GM12878 (cell line): Measurements from ENCODE around the gene GAS6.

ENCODE experiments used
- CTCF ChIP-seq, 3 experiments: IDR thresholded peaks in 2 of 3; conservative IDR thresholded peaks in 1 of 3; 2 replicates each; pipeline ENCODE4 v1.5.1; 2011; ENCODE audit warnings: low read depth in 3 of 3, low read length in 3 of 3, mild to moderate bottlenecking in 3 of 3, control low read depth in 2 of 3, moderate library complexity in 2 of 3, inconsistent platforms in 1 of 3, mixed read lengths in 1 of 3; ENCODE audit not compliant: control insufficient read depth in 2 of 3, insufficient read depth in 1 of 3; ENCODE audit errors: extremely low read depth in 1 of 3
- HDAC2 ChIP-seq: fragments of 200-600 bp; sonication (generic); IDR thresholded peaks from 2 replicates; pipeline ENCODE4 v1.6.1; 2017
- PAX5 ChIP-seq: IDR thresholded peaks from 2 replicates; pipeline ENCODE4 v1.6.1; 2011; ENCODE audit warnings: low read depth, low read length, borderline replicate concordance
- PBX3 ChIP-seq: IDR thresholded peaks from 2 replicates; pipeline ENCODE4 v1.6.1; 2011; ENCODE audit warnings: mild to moderate bottlenecking, low read depth, low read length, moderate library complexity; ENCODE audit not compliant: insufficient replicate concordance
- POLR2A ChIP-seq: IDR thresholded peaks from 2 replicates; pipeline ENCODE4 v1.6.1; 2011; ENCODE audit warnings: low read depth, mild to moderate bottlenecking, low read length
- RCOR1 ChIP-seq: conservative IDR thresholded peaks from 2 replicates; pipeline ENCODE4 v1.6.1; 2012; ENCODE audit warnings: low read depth, low read length, improper control_type of control experiment
- TARDBP ChIP-seq: IDR thresholded peaks from 2 replicates; pipeline ENCODE4 v1.6.1; 2016; ENCODE audit warnings: borderline replicate concordance
- YBX1 ChIP-seq: fragments of 450-650 bp; IDR thresholded peaks from 2 replicates; pipeline ENCODE4 v1.6.1; 2016; ENCODE audit warnings: antibody characterized with exemption
- TF ChIP-seq, protein P1 (sequence below): fragments of 450-650 bp; formaldehyde crosslinking; IDR thresholded peaks from 2 replicates; pipeline ENCODE4 v1.4.0; 2020; ENCODE audit warnings: mild to moderate bottlenecking, moderate library complexity

- TF ChIP-seq CTCF (IDR thresholded peaks at IDR 0.05 in 2 of 3, conservative IDR thresholded peaks at IDR 0.05 in 1 of 3; ENCODE audit: control insufficient read depth in 2 of 3, extremely low read depth in 1 of 3, insufficient read depth in 1 of 3, low read depth in 3 of 3, low read length in 3 of 3) (no peak), RCOR1 (no peak), POLR2A (no peak), HDAC2 (no peak), PAX5 (no peak), YBX1 (no peak), TARDBP (no peak), PBX3 (no peak)
- TF ChIP-seq, protein P1, sequence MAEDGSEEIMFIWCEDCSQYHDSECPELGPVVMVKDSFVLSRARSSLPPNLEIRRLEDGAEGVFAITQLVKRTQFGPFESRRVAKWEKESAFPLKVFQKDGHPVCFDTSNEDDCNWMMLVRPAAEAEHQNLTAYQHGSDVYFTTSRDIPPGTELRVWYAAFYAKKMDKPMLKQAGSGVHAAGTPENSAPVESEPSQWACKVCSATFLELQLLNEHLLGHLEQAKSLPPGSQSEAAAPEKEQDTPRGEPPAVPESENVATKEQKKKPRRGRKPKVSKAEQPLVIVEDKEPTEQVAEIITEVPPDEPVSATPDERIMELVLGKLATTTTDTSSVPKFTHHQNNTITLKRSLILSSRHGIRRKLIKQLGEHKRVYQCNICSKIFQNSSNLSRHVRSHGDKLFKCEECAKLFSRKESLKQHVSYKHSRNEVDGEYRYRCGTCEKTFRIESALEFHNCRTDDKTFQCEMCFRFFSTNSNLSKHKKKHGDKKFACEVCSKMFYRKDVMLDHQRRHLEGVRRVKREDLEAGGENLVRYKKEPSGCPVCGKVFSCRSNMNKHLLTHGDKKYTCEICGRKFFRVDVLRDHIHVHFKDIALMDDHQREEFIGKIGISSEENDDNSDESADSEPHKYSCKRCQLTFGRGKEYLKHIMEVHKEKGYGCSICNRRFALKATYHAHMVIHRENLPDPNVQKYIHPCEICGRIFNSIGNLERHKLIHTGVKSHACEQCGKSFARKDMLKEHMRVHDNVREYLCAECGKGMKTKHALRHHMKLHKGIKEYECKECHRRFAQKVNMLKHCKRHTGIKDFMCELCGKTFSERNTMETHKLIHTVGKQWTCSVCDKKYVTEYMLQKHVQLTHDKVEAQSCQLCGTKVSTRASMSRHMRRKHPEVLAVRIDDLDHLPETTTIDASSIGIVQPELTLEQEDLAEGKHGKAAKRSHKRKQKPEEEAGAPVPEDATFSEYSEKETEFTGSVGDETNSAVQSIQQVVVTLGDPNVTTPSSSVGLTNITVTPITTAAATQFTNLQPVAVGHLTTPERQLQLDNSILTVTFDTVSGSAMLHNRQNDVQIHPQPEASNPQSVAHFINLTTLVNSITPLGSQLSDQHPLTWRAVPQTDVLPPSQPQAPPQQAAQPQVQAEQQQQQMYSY (CRISPR knock-in tag), result no peak
These were observed 19.9 kb downstream of the GAS6 start for GRCh38 chr13:113843864-113844556.
